Activated T-cell treated with anti-CD3 and anti-CD28 coated beads, Interleukin-2, amount 50 U/mL, for 24 hours (primary cell): ENCODE measurements around the gene ACACA.

ENCODE experiments used
- DNase-seq: peaks from one replicate; pipeline ENCODE4 v3.0.0-alpha.2; 2020
- H3K27ac Mint-ChIP-seq: 2 replicates; pipeline ENCODE4 v1.8.0; 2020; ENCODE audit warnings: mild to moderate bottlenecking, mixed read lengths
- H3K27me3 Mint-ChIP-seq: 2 replicates; pipeline ENCODE4 v1.8.0; 2020; ENCODE audit warnings: mixed read lengths
- H3K36me3 Mint-ChIP-seq: 2 replicates; pipeline ENCODE4 v1.8.0; 2020; ENCODE audit warnings: low read depth, mixed read lengths
- H3K4me1 Mint-ChIP-seq: 2 replicates; pipeline ENCODE4 v1.8.0; 2020; ENCODE audit warnings: low read depth, mixed read lengths
- H3K4me3 Mint-ChIP-seq: 2 replicates; pipeline ENCODE4 v1.8.0; 2020; ENCODE audit warnings: mild to moderate bottlenecking, moderate library complexity, mixed read lengths
- H3K9me3 Mint-ChIP-seq: 2 replicates; pipeline ENCODE4 v1.8.0; 2020; ENCODE audit warnings: mixed read lengths

Gene ACACA

GRCh38 chr17:37188157-37188556, 218.5 kb downstream of the ACACA start:
- peaks cover 88% of the 10 kb centered on the region for H3K36me3 Mint-ChIP-seq

DNA sequence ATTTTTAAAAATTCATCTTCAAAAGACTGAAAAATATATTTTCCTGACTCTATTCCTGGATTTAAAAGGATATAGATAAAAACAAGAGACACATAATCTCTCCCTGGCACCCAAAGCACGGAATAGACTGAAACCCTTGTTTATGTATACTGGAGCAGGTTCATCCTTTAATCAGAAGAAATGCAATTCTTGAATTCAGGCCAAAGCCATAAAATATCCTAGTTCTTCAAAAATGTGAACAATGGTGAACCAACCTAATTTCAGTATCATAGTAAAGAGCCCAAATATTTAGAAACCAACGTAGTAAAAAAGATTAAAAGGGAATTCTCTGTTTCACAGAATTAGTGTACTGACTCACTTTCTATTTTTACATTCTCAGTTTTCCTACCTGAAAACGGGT, 219.4 kb downstream of the ACACA start:
- Mint-ChIP-seq H3K9me3 (no peaks in the 10 kb centered on the region), H3K4me3 (no peak overlapping the region)

More at GRCh38 chr17:37188157-37188556, 218.5 kb downstream of the ACACA start:
- no peak overlapping the region for H3K27ac Mint-ChIP-seq
- no peaks in the 10 kb centered on the region for H3K4me1 Mint-ChIP-seq
- no peak for DNase-seq
- no peak overlapping the region for H3K4me3 Mint-ChIP-seq
- H3K9me3 Mint-ChIP-seq: no peaks in the 10 kb centered on the region
- H3K27me3 Mint-ChIP-seq: no peaks in the 10 kb centered on the region

DNA sequence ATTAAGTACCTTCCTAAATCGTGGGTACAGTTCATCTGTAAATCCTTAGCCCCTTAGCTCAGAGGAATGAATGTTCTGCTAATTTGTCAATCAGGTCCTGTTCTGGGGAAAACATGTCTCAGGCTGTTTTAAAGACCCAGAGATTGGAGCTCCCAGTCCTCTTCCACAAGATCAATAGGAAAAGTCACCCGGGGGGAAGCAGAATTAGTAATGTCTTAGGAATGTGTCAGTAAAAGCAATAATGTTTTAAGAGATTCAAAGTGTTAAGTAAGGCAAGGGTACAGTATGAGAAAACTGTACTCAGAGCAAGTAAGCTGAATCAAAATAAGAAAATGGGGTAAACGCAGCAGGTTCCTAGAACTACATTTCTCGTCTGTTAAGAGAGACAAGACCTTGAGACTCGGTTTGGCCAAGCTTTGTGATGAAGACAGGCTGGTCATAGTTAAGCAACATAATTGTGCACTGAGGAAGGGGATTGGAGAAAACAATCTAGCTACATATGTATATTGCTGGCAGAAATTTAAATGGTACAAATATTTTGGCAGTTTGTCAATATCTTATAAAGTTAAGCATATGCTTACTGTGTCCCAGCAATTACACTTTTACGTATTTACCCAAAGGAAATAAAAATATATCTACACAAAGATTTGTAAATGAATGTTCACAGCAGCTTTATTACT, 223.7 kb downstream of the ACACA start:
- Mint-ChIP-seq H3K9me3 (no peaks in the 10 kb centered on the region), H3K4me1 (no peaks in the 10 kb centered on the region), H3K4me3 (no peak overlapping the region), H3K27ac (no peak overlapping the region), H3K36me3 (peaks cover 80% of the 10 kb centered on the region), H3K27me3 (no peaks in the 10 kb centered on the region)
- DNase-seq: no peak

More for the DNA sequence above, 219.4 kb downstream of the ACACA start:
- no peak for DNase-seq
- Mint-ChIP-seq H3K4me1 (no peaks in the 10 kb centered on the region), H3K27me3 (no peaks in the 10 kb centered on the region), H3K36me3 (peaks cover 88% of the 10 kb centered on the region), H3K27ac (no peak overlapping the region)

DNA sequence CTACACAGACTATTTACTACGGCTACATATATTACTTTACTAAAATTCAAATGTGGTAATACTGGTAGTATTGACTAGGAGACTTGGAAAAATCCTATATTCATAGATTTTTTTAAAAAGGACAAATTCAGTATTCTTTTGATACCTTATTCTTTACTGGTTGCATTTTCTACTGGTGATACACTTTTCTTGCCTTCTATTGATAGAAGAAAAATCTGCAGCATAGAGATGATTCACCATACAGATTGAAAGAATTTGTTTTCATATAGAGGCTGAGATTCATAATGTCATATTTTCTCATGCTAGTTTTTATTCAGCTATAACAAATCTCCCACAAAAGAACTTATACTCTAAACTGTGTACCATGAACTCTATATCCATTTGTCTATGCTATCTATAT, 226.3 kb downstream of the ACACA start:
- Mint-ChIP-seq H3K27me3 (no peaks in the 10 kb centered on the region), H3K27ac (no peak overlapping the region), H3K4me3 (no peak overlapping the region), H3K9me3 (no peaks in the 10 kb centered on the region), H3K4me1 (no peaks in the 10 kb centered on the region), H3K36me3 (peaks cover 81% of the 10 kb centered on the region)
- DNase-seq: no peak

DNA sequence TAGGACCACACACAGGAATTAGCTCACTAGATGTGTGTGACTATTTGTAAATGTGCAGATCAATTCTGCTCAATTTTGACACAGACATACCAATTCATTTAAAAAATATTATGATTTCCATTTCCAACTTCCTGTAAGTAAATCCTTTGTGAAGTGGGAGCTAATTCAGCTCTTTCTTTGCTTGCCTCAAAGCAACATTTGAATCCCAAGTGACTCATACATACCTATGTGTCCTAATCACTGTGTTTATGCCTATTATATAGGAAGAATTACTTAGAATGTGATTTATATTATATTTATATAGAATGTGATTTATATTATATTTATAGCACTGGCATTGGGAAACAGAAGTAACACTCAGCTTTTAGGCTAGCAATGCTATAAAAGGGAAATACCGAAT, 226.7 kb downstream of the ACACA start:
- no peak for DNase-seq
- H3K36me3 Mint-ChIP-seq: peaks cover 83% of the 10 kb centered on the region

GRCh38 chr17:37177254-37177870, 229.3 kb downstream of the ACACA start:
- Mint-ChIP-seq H3K27ac (no peak overlapping the region), H3K9me3 (no peaks in the 10 kb centered on the region), H3K36me3 (peaks cover 80% of the 10 kb centered on the region), H3K4me3 (no peak overlapping the region), H3K4me1 (no peaks in the 10 kb centered on the region), H3K27me3 (no peaks in the 10 kb centered on the region)
- DNase-seq: no peak

More for the DNA sequence above, 226.7 kb downstream of the ACACA start:
- no peaks in the 10 kb centered on the region for H3K9me3 Mint-ChIP-seq
- H3K27me3 Mint-ChIP-seq: no peaks in the 10 kb centered on the region
- no peaks in the 10 kb centered on the region for H3K4me1 Mint-ChIP-seq
- H3K4me3 Mint-ChIP-seq: no peak overlapping the region
- H3K27ac Mint-ChIP-seq: no peak overlapping the region

DNA sequence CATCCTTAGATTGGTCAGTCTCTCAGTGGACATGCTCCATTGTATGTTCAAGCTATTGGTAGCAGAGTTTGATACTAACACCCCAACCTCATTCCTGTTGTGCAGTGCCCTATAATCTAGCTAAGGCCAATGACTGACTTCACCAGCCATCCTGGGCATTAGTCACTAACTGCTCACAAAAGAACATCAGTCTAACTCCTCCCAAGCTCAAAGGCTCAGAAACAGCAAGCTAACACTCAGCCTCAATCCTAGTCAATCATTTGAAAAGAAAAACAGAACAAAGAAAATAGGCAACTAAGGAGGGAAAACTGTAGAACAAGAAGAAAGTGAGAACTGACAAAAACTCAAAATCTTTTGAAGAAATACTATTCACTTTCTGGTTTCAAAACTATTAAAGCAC, 229.9 kb downstream of the ACACA start:
- H3K27me3 Mint-ChIP-seq: no peaks in the 10 kb centered on the region

GRCh38 chr17:37174205-37174604, 232.4 kb downstream of the ACACA start:
- H3K27me3 Mint-ChIP-seq: no peaks in the 10 kb centered on the region
- DNase-seq: no peak
- peaks cover 78% of the 10 kb centered on the region for H3K36me3 Mint-ChIP-seq
- no peak overlapping the region for H3K27ac Mint-ChIP-seq
- H3K4me3 Mint-ChIP-seq: no peak overlapping the region
- H3K9me3 Mint-ChIP-seq: no peaks in the 10 kb centered on the region
- H3K4me1 Mint-ChIP-seq: no peaks in the 10 kb centered on the region

More for the DNA sequence above, 229.9 kb downstream of the ACACA start:
- no peak for DNase-seq
- Mint-ChIP-seq H3K9me3 (no peaks in the 10 kb centered on the region), H3K27ac (no peak overlapping the region), H3K4me1 (no peaks in the 10 kb centered on the region), H3K4me3 (no peak overlapping the region), H3K36me3 (peaks cover 81% of the 10 kb centered on the region)

- Mint-ChIP-seq H3K27ac (no peak overlapping the region), H3K27me3 (no peaks in the 10 kb centered on the region), H3K4me3 (no peak overlapping the region), H3K4me1 (no peaks in the 10 kb centered on the region), H3K36me3 (peaks cover 49% of the 10 kb centered on the region), H3K9me3 (no peaks in the 10 kb centered on the region)
- no peak for DNase-seq
Measured at GRCh38 chr17:37170881-37171425, 235.7 kb downstream of the ACACA start.

DNA sequence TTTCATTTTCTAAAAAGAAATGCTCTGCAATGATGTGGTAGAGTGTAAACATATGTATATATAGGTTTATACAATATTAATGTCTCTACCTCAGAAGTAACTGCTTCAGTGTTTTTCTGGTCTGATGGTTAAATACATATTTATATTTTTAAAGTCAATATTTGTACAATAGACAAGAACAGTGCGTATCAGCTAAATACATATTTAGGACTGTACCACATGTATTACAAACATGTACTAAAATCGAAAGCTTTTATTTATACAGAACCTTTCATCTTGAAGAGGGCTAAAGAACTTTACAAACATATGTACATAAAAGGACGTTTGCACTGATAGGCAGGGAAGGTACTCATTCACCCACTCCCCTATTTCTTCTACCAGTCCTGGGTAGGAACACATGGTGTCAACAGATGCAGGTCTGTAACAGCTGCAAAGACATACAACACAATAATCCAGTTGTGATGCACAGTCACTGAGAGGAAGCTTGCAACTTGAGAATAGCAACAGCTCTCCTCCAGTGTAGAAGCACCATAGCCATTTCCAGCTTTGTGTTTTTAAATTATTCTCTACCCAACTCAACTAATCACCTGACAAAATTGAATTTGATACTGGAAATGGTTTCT, 237.8 kb downstream of the ACACA start:
- Mint-ChIP-seq H3K27me3 (no peaks in the 10 kb centered on the region), H3K27ac (no peak overlapping the region), H3K4me3 (no peak overlapping the region), H3K36me3 (peaks cover 32% of the 10 kb centered on the region), H3K9me3 (no peaks in the 10 kb centered on the region), H3K4me1 (no peaks in the 10 kb centered on the region)
- no peak for DNase-seq

GRCh38 chr17:37167756-37168155, 238.9 kb downstream of the ACACA start:
- Mint-ChIP-seq H3K27me3 (no peaks in the 10 kb centered on the region), H3K36me3 (peaks cover 33% of the 10 kb centered on the region), H3K4me3 (no peak overlapping the region), H3K9me3 (no peaks in the 10 kb centered on the region), H3K4me1 (no peaks in the 10 kb centered on the region), H3K27ac (no peak overlapping the region)
- DNase-seq: no peak

DNA sequence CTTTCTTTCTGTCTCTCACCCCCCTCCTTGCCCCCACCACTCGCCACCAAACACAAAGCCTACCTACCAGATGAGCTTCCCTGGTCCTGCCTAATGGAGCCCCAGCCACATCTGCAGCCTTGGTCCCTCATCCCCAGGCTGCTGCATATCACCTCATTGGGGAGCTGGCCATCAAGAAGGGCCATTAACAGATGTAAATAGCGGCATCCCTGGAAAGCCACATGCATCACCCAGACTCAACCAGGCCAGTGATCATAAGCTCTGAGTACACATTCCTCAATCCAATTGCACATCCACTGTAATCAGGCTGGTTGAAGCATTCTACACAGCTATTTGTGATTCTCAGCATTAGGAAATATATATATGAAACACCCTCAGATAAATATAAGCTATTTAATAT, 242.6 kb downstream of the ACACA start:
- H3K36me3 Mint-ChIP-seq: peaks cover 46% of the 10 kb centered on the region
- H3K4me3 Mint-ChIP-seq: no peak overlapping the region
- H3K9me3 Mint-ChIP-seq: no peaks in the 10 kb centered on the region
- H3K27me3 Mint-ChIP-seq: no peaks in the 10 kb centered on the region
- no peaks in the 10 kb centered on the region for H3K4me1 Mint-ChIP-seq
- no peak for DNase-seq
- no peak overlapping the region for H3K27ac Mint-ChIP-seq

DNA sequence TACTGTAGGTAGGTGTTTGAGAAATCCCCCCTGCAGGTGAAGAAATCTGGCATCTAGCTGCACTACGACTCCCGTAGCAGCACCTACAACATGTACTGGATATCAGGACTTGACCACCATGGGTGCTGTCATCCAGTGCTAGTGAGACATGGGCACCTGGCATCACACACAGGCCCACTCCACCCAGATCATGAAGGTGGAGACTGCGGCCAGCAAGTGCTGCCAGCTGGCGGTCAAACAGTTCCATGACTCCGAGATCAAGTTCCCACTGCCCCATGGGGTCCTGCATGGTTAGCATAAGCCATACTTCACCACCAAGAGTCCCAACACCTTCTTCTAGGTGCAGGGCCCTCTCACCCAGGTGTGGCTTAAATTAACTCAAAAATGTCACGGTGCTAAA, 243.8 kb downstream of the ACACA start:
- no peaks in the 10 kb centered on the region for H3K4me1 Mint-ChIP-seq
- H3K36me3 Mint-ChIP-seq: peaks cover 49% of the 10 kb centered on the region
- H3K9me3 Mint-ChIP-seq: no peaks in the 10 kb centered on the region
- DNase-seq: no peak
- no peaks in the 10 kb centered on the region for H3K27me3 Mint-ChIP-seq
- H3K4me3 Mint-ChIP-seq: no peak overlapping the region
- H3K27ac Mint-ChIP-seq: no peak overlapping the region

DNA sequence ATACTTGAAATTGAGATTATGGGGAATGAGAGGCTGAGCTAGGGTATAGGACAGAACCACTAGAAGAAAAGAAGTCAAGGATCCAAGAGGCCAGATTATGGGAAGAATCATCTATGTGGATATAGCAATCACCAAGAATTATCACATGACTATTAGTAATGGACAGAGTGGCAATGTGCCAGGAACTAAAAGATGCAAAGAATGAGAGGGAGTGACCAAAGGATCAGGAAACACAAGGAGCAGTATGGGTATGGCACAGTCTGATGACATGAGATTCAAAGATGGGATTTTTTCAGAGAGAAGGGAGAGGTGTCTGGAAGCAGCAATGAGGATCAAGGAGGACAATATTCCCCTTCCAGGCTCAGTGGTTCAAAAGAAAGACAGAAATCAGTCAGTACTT, 245.7 kb downstream of the ACACA start:
- Mint-ChIP-seq H3K4me3 (no peak overlapping the region), H3K27me3 (no peaks in the 10 kb centered on the region), H3K36me3 (peaks cover 61% of the 10 kb centered on the region), H3K27ac (no peak overlapping the region), H3K4me1 (no peaks in the 10 kb centered on the region), H3K9me3 (no peaks in the 10 kb centered on the region)
- no peak for DNase-seq

DNA sequence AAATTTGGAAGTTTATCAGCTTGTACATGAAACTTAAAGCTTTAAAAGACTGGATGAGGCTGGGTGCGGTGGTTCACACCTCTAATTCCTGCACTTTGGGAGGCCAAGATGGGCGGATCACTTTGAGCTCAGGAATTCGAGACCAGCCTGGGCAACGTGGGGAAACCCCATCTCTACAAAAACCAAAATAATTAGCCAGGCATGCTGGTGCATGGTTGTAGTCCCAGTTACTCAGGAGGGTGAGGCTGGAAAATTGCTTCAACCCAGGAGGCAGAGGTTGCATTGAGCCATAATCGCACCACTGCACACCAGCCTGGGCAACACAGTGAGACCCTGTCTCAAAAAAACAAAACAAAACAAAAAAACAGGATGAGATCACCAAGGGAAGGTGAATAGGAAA, 248.3 kb downstream of the ACACA start:
- Mint-ChIP-seq H3K9me3 (no peaks in the 10 kb centered on the region), H3K27ac (no peak overlapping the region)

More for the DNA sequence above, 248.3 kb downstream of the ACACA start:
- no peak overlapping the region for H3K4me3 Mint-ChIP-seq
- peaks cover 70% of the 10 kb centered on the region for H3K36me3 Mint-ChIP-seq
- no peak for DNase-seq
- no peaks in the 10 kb centered on the region for H3K4me1 Mint-ChIP-seq
- H3K27me3 Mint-ChIP-seq: no peaks in the 10 kb centered on the region
